ENCODE results near the gene CADPS.

GRCh38 chr3:62607287-62608029 is 267.8 kb downstream of the CADPS start:
- no peak for TF ChIP-seq GATA2 (IDR thresholded peaks at IDR 0.05; ENCODE audit: low read depth, low read length)
- TF ChIP-seq GATA3 (IDR thresholded peaks at IDR 0.05; ENCODE audit: low read depth, low read length): no peak

All from SH-SY5Y (cell line).